ENCODE measurements around the gene WNT9A.

DNA sequence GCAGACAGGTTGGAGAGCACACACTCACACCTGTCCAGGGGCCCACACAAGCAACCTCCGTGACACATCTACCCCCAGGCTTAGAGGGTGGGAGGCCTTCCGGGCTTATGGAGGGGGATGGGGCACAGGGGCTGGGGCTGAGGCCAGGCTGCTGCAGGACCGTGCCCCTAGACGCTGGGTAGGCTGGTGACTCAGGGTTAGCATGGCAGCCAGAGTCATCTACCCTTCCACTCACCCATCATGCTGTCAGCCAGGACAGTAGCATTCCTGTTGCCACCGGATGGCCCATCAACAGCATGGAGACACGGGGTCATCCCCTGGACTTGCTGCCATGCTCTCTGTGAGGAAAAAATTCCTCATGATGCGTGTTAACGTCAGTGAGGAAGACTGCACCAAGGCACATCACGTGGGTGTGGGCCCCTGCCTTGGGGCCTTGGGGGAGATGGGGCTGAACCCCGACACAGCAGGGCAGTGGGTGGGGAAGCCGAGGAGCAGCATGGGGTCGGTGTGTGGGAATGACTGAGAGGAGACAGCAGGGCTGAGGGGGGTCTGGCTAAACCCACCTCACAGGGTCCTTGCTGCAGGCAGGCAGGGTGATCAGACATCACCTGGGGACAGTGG lies 52.8 kb downstream of the WNT9A start:
- TF ChIP-seq, protein P1, sequence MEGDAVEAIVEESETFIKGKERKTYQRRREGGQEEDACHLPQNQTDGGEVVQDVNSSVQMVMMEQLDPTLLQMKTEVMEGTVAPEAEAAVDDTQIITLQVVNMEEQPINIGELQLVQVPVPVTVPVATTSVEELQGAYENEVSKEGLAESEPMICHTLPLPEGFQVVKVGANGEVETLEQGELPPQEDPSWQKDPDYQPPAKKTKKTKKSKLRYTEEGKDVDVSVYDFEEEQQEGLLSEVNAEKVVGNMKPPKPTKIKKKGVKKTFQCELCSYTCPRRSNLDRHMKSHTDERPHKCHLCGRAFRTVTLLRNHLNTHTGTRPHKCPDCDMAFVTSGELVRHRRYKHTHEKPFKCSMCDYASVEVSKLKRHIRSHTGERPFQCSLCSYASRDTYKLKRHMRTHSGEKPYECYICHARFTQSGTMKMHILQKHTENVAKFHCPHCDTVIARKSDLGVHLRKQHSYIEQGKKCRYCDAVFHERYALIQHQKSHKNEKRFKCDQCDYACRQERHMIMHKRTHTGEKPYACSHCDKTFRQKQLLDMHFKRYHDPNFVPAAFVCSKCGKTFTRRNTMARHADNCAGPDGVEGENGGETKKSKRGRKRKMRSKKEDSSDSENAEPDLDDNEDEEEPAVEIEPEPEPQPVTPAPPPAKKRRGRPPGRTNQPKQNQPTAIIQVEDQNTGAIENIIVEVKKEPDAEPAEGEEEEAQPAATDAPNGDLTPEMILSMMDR (IDR thresholded peaks at IDR 0.05), result no peak
- no peak for TF ChIP-seq SIN3A (IDR thresholded peaks at IDR 0.05; ENCODE audit: borderline replicate concordance, low read depth, low read length)
- TF ChIP-seq POLR2AphosphoS5 (IDR thresholded peaks at IDR 0.05; ENCODE audit: low read depth, low read length), result no peak
- TF ChIP-seq EZH2phosphoT487 (IDR thresholded peaks at IDR 0.05; ENCODE audit: borderline replicate concordance, low read depth), result no peak
- no peak for TF ChIP-seq MXI1 (IDR thresholded peaks at IDR 0.05; ENCODE audit: low read depth, low read length)
- TF ChIP-seq TAF1 (IDR thresholded peaks at IDR 0.05; ENCODE audit: borderline replicate concordance, low read depth, low read length), result no peak
- TF ChIP-seq, protein P2, sequence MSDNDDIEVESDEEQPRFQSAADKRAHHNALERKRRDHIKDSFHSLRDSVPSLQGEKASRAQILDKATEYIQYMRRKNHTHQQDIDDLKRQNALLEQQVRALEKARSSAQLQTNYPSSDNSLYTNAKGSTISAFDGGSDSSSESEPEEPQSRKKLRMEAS (IDR thresholded peaks at IDR 0.05; ENCODE audit: low read depth), result no peak
- no peak for TF ChIP-seq JUND (IDR thresholded peaks at IDR 0.05)
- TF ChIP-seq, protein P3, sequence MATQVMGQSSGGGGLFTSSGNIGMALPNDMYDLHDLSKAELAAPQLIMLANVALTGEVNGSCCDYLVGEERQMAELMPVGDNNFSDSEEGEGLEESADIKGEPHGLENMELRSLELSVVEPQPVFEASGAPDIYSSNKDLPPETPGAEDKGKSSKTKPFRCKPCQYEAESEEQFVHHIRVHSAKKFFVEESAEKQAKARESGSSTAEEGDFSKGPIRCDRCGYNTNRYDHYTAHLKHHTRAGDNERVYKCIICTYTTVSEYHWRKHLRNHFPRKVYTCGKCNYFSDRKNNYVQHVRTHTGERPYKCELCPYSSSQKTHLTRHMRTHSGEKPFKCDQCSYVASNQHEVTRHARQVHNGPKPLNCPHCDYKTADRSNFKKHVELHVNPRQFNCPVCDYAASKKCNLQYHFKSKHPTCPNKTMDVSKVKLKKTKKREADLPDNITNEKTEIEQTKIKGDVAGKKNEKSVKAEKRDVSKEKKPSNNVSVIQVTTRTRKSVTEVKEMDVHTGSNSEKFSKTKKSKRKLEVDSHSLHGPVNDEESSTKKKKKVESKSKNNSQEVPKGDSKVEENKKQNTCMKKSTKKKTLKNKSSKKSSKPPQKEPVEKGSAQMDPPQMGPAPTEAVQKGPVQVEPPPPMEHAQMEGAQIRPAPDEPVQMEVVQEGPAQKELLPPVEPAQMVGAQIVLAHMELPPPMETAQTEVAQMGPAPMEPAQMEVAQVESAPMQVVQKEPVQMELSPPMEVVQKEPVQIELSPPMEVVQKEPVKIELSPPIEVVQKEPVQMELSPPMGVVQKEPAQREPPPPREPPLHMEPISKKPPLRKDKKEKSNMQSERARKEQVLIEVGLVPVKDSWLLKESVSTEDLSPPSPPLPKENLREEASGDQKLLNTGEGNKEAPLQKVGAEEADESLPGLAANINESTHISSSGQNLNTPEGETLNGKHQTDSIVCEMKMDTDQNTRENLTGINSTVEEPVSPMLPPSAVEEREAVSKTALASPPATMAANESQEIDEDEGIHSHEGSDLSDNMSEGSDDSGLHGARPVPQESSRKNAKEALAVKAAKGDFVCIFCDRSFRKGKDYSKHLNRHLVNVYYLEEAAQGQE (IDR thresholded peaks at IDR 0.05; ENCODE audit: low read depth, low read length), result no peak
- TF ChIP-seq GABPA (IDR thresholded peaks at IDR 0.05; ENCODE audit: low read depth), result no peak

Measured in SK-N-SH (cell line).